K562 (cell line): Measurements from ENCODE around the gene HAT1. TPM values are rescaled to one million over a fixed set of nuclear protein-coding genes. Genes with fewer than 3 reads are reported as not detected.

Experiments
- ADNP ChIP-seq: fragments of 200-800 bp; sonication (Bioruptor generic); IDR thresholded peaks from 2 replicates; pipeline ENCODE4 v1.6.1; 2016; ENCODE audit warnings: missing genetic modification characterization, missing compliant biosample characterization
- BRD9 ChIP-seq: fragments of 450-650 bp; IDR thresholded peaks from 2 replicates; pipeline ENCODE4 v1.6.1; 2018; ENCODE audit warnings: low read depth; ENCODE audit not compliant: partially characterized antibody
- CBFA2T2 ChIP-seq: fragments of 450-650 bp; conservative IDR thresholded peaks from 2 replicates; pipeline ENCODE4 v1.6.1; 2017; ENCODE audit warnings: mild to moderate bottlenecking
- CTCFL ChIP-seq: IDR thresholded peaks from 2 replicates; pipeline ENCODE4 v1.6.1; 2011; ENCODE audit warnings: borderline replicate concordance, low read depth, mild to moderate bottlenecking, moderate library complexity, low read length; ENCODE audit not compliant: insufficient read depth, poor library complexity, severe bottlenecking
- DMBX1 ChIP-seq: fragments of 250-450 bp; sonication (Bioruptor Pico); IDR thresholded peaks from 2 replicates; pipeline ENCODE4 v1.8.0; 2022; ENCODE audit warnings: inconsistent platforms, mild to moderate bottlenecking, moderate library complexity, borderline replicate concordance
- FOS ChIP-seq: IDR thresholded peaks from 3 replicates; pipeline ENCODE4 v1.6.1; 2011; ENCODE audit not compliant: insufficient read length; ENCODE audit errors: extremely low read depth
- FOXP1 ChIP-seq: sonication (generic); formaldehyde crosslinking; IDR thresholded peaks from 2 replicates; pipeline ENCODE4 v1.8.0; 2022; ENCODE audit warnings: mild to moderate bottlenecking, missing genetic modification reagents
- MAFG ChIP-seq: fragments of 450-650 bp; conservative IDR thresholded peaks from 2 replicates; pipeline ENCODE4 v1.6.1; 2016; ENCODE audit warnings: missing genetic modification characterization, missing compliant biosample characterization
- NFYB ChIP-seq: IDR thresholded peaks from 2 replicates; pipeline ENCODE4 v1.6.1; 2011; ENCODE audit warnings: mild to moderate bottlenecking, moderate library complexity; ENCODE audit not compliant: insufficient read length; ENCODE audit errors: extremely low read depth
- NONO ChIP-seq, 2 experiments: fragments of 200-400 bp in 1 of 2; fragments of 450-650 bp in 1 of 2; formaldehyde crosslinking in 1 of 2; IDR thresholded peaks; 2 replicates each; pipeline ENCODE4 v1.6.1; 2017; ENCODE audit warnings: low read depth in 2 of 2, mild to moderate bottlenecking in 2 of 2, moderate library complexity in 2 of 2, low read length in 1 of 2
- PRPF4 ChIP-seq: fragments of 200-400 bp; formaldehyde crosslinking; IDR thresholded peaks from one replicate; pipeline ENCODE4 v1.6.1; 2017; ENCODE audit warnings: low read length, low read depth, mild to moderate bottlenecking; ENCODE audit not compliant: insufficient read depth, poor library complexity, severe bottlenecking
- TSHZ1 ChIP-seq: fragments of 250-450 bp; sonication (Bioruptor Pico); IDR thresholded peaks from 2 replicates; pipeline ENCODE4 v1.4.0; 2020; ENCODE audit warnings: mild to moderate bottlenecking, moderate library complexity
- ZNF57 ChIP-seq: fragments of 450-650 bp; formaldehyde crosslinking; IDR thresholded peaks from 2 replicates; pipeline ENCODE4 v1.4.0; 2020; ENCODE audit warnings: mild to moderate bottlenecking, moderate library complexity
- polyA plus RNA-seq, 8 experiments: library from polyadenylated mRNA; depleted of rRNA in 4 of 8; stranded (reverse) in 5 of 8; unstranded in 3 of 8; fragments of >200 nt; fragmentation: Nextera tagmentation in 2 of 8; fragmentation: Illumina TruSeq in 1 of 8; extraction: Ambion mirVana in 2 of 8; extraction: Trizol in 1 of 8; gene quantifications; 2 replicates each; pipeline versions ENCODE4 v1.2.1 to v1.2.3, GENCODE V29; 2011 to 2014; ENCODE audit warnings: inconsistent platforms in 1 of 8, missing spikeins in 1 of 8
- total RNA-seq, 7 experiments: library from RNA; depleted of rRNA in 6 of 7; stranded (reverse); fragments of >200 nt in 6 of 7; fragmentation: Illumina TruSeq in 2 of 7; extraction: Trizol in 2 of 7; gene quantifications; 2 replicates each; pipeline versions ENCODE4 v1.2.1 to v1.2.3, GENCODE V29; 2011 to 2021; ENCODE audit warnings: low replicate concordance in 1 of 7
- TF ChIP-seq, protein P1 (sequence below): fragments of 250-450 bp; sonication (Bioruptor Pico); IDR thresholded peaks from 2 replicates; pipeline ENCODE4 v1.5.0; 2021; ENCODE audit warnings: mild to moderate bottlenecking, moderate library complexity
- TF ChIP-seq, protein P2 (sequence below): fragments of 200-400 bp; formaldehyde crosslinking; IDR thresholded peaks from 2 replicates; pipeline ENCODE4 v1.6.1; 2017; ENCODE audit warnings: mild to moderate bottlenecking, low read depth, low read length, moderate library complexity

Gene HAT1
- total and polyA plus RNA-seq, 9 of the 15 experiments (the other 6 are each of a cell fraction or from before 2014, with no cell fraction given), result 125 to 384 (median 244) TPM

GRCh38 chr2:171922230-171923022 lies at the start of gene HAT1 (continued):
- no peak for TF ChIP-seq CTCFL
- peak; percentile 59 for TF ChIP-seq PRPF4
- TF ChIP-seq ZNF57 (CRISPR knock-in tag), result no peak
- TF ChIP-seq, protein P1, sequence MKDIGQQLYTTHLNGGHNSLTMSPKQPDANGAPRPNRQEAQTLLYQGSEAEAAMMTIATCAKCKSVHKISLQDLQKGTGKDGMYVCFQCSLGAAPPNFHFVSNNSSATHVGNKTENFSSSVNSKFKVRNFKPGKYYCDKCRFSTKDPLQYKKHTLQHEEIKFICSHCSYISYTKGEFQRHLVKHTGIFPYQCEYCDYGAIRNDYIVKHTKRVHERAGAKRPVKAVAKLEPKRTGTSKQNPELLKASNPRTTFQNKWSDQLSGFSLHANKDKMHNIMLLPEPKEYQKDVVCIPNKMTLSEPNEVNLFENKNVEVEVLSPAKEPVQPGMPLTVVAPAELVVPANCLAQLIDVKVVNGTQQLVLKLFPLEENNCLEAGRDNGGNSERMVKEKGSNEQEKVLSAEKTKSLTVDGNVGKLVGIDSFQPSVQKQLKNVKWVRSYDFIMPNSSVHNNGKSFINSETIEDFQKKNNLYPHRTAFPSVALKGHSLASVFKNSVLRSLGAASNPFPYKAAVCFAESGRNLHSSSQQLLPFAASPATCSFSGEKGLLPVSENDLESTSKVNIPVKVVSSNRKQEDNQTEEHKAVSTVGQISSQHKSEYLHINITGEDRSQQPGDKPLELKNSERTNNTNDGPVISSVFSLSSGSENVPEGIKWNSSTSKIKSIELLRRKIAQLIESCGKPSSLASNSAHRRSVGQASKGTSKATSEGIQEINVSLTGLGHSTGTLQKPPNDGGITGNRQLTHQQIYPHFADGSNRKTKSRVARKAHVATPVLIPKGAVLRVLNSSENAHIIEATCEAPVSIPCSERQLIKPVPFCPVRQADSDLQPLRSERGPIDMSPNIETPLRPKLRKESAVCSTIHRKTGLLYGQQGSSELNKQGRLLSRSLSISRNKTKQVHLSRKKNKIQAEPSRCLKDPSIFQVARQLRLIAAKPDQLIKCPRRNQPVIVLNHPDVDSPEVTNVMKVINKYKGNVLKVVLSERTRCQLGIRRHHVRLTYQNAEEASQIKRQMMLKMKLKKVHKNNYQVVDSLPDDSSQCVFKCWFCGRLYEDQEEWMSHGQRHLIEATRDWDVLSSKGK (CRISPR knock-in tag), result no peak
- TF ChIP-seq TSHZ1, result no peak
- TF ChIP-seq DMBX1 (CRISPR knock-in tag), result no peak
- no peak for TF ChIP-seq BRD9
- TF ChIP-seq ADNP (tag), result no peak
- TF ChIP-seq, protein P2, sequence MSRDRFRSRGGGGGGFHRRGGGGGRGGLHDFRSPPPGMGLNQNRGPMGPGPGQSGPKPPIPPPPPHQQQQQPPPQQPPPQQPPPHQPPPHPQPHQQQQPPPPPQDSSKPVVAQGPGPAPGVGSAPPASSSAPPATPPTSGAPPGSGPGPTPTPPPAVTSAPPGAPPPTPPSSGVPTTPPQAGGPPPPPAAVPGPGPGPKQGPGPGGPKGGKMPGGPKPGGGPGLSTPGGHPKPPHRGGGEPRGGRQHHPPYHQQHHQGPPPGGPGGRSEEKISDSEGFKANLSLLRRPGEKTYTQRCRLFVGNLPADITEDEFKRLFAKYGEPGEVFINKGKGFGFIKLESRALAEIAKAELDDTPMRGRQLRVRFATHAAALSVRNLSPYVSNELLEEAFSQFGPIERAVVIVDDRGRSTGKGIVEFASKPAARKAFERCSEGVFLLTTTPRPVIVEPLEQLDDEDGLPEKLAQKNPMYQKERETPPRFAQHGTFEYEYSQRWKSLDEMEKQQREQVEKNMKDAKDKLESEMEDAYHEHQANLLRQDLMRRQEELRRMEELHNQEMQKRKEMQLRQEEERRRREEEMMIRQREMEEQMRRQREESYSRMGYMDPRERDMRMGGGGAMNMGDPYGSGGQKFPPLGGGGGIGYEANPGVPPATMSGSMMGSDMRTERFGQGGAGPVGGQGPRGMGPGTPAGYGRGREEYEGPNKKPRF, result no peak
- no peak for TF ChIP-seq NFYB
- peak; percentile 83; the same call in 1 of the 2 replicates for TF ChIP-seq FOXP1
- TF ChIP-seq MAFG (tag), result no peak
- peak in 1 of 2 experiments; percentile 86; a peak in 2 of 4 replicates for TF ChIP-seq NONO (IDR thresholded peaks at IDR 0.05; ENCODE audit: low read depth in 2 of 2, low read length in 1 of 2)
- no peak for TF ChIP-seq CBFA2T2
- no peak for TF ChIP-seq FOS
